Stimulated activated CD8-positive, alpha-beta memory T cell treated with anti-CD3 and anti-CD28 coated beads, Interleukin-7, amount 100 ng/mL, for 48 hours (primary cell): ENCODE results near the gene RNF217.

Experiments used
- DNase-seq, 2 donors: peaks; one replicate each; pipeline ENCODE4 v3.0.0-alpha.2; 2020; ENCODE audit warnings: low read depth in 1 of 2; ENCODE audit errors: extremely low read depth in 1 of 2

The RNF217 gene

DNA sequence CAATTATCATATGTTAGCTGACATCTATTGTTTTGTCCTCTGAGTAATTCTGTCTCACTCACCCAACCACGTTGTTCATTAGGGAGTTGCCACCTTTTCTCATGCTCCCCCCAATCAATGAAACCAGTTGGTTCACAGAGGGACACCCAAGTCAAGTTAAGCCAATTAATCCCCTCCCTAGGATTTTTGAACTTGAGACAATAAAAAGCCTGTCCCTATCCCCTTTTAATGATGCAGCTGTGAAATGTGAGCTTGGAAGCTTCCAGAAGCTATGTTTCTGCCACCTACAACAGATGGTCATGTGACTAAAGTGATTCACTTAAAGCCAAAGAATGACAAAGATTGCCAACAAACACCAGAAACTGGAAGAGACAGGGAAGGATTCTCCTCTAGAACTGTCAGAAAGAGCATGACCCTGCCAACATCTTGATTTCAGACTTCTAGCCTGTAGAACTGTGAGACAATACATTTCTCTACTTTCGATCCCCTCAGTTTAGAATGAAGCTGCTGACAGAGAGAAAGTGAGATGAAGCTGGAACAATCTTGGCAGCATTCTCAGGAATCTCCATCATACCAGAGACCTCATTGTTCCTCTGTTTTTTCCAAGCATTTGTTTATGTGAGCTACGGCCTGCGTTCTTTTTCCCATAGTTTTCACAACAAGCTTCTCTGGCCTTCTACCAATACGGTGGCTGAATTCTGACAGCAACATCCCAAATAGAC is 133.5 kb downstream of the RNF217 start:
- DNase-seq, result no peak

DNA sequence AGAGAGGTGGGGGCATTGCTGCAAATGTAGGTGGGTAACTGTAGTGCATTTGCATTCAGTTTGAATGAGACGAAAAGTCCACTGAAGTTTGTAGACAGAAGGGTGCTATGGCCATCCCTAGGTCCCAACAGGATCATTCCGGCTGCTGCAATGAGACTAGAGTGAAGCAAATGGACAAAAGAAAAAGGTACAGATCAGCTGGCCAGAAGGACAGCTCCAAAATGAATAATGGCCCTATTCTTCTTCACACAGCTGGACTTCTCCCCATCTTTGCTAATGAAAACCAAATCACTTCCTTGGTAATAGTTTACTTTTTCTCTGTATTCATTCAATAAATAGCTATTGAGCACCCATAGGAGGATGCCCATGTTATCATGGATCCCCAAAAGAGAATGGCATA is 134.9 kb downstream of the RNF217 start:
- no peak for DNase-seq

DNA sequence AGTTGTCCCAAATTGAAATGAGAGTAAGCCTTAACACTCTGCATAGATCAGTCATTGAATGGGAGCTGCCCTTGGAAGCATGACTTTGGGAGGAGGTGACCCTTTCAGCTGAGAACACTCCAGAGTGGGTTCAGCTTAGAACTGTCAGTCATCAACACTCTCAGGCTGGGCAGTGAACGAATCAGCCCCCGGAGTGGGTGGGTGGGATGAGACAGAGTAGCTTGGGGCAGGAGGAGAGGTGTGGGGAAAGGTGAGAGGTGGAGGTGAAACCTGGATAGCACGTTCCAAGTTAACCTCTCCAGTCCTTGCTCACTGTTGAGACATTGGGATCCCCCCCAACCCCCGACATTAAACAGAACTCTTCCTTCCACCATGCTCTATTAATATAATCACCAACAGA is 136.0 kb downstream of the RNF217 start:
- no peak for DNase-seq

DNA sequence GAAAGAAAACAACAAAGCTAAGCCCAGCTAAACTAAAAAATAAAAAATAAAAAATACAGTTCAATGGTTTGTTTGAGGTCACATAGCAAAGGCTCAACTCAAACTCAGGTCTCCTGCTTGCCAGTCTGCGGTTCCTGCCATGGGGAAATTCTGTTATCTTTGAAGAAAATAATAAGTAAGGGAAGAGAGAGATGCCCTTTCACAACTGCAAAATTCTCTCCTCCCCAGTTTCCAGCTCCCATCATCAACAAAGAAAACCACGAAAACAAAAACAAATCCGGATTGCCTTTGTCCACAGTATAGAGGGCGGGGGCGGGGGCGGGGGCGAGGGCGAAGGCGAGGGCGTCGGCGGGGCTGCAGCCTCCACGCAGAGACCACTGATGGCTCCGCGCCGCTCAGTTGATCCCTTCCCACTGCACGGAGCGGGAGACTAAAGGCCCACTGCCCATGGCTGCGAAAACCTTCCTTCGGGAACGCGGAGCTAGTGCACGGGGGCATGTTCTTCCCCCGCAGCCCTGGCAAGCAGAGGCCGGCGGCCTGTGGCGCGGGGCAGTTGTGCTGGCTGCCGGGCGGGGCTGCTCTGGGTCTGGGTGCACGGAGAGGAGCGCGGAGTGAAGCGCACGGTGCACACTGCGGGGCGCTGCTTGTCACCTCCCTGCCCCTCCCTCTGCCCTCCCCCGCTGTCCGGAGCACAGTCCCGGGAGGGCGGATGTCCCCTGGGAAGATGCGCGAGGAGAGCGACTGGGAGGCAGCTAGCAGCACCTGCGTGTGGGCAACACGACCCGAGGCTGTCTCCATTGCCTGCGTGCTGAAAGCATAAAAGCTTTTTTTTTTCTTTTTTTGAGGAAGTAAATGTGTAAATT is 137.2 kb downstream of the RNF217 start:
- DNase-seq, result no peak

DNA sequence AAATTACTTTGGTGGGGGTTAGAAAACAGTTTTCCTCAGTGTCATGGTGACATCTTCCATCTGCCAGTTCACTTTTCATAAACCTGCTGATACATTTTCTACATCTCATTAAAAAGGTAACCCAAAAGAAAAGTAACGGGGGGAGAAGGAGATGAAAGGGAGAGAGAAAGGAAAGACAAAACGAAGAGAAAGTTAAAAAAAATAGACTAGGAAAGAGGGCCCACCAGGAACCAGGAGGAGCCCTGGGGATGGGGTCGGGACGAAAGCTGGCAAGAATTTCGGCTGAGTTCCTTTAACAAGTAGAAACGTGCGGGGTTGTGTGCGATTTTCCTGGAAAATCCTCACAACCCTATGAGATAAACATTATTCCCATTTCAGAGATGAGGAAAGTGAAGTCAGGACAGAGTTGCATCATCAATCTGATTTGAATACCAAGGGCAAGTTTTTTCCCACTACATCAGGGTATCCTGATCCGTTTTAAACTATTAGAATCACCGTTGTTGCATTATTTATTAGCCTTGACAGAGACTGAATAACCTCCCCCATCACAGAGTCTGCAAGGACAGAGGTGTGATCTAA is 137.9 kb downstream of the RNF217 start:
- DNase-seq, result no peak

DNA sequence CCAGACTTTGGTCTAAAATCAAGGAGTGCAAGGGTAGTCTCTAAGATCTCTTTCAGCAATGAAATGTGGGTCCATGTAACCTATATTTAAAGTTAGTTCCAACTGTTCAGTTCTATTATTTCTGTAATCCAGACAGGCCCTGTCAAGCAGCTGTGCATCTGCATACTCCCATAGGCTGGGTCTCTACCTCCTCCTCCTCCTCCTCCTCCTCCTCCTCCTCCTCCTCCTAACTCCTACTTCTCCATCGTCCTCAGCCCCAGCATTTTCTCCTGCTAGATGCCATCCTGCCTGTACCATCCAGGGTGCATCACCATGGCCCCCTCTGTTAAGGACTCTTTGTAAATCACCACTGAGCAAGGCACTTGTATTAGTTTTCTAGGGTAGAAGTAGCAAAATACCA is 138.9 kb downstream of the RNF217 start:
- no peak for DNase-seq

DNA sequence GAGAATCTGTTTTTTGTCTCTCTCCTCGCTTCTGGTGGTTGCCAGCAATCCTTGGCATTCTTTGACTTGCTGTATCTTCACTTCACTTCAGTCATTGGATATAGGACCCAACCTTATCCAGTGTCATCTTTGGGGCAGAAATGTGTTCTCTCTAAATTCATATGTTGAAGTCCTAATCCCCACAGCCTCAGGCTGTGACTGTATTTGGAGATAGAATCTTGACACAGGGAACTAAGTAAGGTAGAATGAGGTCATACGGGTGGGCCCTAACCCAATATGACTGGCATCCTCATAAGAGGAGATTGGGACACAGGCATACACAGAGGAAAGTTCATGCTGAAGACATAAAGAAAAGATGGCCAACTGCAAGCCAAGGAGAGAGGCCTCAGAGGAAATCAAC is 139.4 kb downstream of the RNF217 start:
- DNase-seq, result no peak

DNA sequence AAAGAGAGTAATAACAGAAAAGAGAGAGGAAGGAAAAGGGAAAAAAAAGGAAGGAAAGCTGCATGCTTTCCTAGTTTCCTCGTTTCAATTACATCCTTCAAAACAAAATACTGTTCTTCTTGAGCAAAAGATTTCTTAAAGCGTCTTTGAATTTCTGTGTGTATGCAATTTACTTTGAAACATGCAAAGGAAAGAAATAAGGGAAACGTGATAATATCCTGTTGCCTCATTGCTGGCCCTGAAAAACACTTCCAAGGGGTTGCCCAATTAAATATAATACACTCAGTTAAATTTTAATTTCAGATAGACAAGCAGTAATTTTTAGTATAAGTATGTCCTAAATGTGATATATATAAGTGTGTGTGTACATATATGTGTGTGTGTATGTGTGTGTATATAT is 140.2 kb downstream of the RNF217 start:
- no peak for DNase-seq

DNA sequence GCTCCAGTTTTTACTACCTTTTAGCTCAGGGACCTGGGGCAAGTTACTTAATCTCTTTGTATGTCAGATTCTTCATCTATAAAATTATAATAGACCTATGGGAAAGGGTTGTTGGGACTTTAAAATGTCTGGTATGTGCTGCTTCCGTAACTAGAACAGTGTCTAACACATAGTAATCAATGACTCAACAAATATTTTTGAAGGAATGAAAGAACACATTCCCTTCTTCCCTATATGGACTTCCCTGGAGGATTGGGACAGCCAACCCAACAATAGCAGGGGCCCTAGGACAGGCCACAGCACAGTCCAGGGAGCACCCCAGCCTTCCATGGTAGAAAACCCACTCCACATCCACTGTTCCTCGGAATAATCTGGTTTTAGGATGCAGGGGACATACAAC is 140.7 kb downstream of the RNF217 start:
- no peak for DNase-seq

DNA sequence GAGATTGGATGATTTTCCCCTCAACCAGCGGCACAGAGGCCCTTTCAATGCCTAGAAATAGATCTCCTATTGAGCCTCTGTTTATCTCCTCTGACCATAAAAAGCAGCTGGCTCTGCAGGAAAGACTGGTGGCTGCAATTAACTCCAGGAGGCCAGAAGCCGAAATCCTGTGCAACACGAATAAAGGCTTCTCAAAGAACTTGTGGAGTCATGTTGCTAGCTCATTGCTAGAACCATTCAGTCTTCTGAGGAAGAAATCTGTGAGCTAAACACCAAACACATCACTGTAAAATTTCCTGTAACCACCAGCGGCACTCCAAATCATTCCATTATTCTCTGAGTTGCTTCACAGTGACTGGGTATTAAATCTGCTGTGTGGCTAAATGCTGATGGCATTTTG is 142.2 kb downstream of the RNF217 start:
- no peak for DNase-seq

DNA sequence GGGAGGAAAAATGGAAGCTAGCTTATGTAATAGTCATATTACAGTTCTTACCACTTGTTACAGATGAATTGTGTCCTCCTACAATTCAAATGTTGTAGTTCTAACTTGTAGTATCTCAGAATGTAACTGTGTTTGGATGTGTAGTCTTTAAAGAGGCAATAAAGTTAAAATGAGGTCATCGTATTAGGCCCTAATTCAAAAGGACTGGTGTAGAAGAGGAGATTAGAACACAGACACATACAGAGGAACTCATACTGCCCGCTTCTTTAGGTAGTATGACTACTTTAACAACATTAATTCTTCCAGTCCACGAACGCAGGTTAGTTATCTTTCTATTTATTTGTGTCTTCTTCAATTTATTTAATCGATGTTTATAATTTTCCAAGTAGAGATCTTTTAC is 144.8 kb downstream of the RNF217 start:
- DNase-seq, result no peak

DNA sequence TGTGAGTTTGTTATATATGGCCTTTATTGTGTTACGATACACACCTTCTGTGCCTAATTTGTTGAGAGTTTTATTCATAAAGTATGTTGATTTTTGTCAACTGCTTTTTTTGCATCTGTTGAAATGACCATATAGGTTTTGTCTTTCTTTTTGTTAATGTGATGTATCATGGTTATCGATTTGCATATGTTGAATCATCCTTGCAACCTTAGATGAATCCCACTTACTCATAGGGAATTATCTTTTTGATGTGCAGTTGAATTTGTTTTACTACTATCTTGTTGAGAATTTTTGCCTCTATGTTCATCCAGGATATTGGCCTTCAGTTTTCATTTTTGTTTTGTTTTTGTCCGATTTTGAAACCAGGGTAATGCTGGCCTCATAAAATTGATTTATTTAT is 145.7 kb downstream of the RNF217 start:
- DNase-seq, result no peak

DNA sequence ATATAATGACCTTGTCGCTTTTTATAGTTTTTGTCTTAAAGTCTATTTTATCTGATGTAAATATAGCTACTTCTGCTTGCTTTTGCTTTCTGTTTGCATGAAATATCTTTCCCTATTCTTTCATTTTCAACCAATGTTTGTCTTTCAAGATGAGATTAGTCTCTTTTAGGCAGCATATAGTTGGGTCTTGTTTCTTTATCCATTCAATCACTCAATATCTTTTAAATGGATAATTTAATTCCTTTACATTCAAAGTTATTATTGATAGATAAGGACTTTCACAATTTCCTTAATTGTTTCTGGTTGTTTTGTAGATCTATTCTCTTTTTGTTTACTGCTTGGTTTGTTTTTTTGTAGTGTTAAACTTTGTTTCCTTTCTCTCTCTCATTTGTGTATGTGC is 147.8 kb downstream of the RNF217 start:
- no peak for DNase-seq

DNA sequence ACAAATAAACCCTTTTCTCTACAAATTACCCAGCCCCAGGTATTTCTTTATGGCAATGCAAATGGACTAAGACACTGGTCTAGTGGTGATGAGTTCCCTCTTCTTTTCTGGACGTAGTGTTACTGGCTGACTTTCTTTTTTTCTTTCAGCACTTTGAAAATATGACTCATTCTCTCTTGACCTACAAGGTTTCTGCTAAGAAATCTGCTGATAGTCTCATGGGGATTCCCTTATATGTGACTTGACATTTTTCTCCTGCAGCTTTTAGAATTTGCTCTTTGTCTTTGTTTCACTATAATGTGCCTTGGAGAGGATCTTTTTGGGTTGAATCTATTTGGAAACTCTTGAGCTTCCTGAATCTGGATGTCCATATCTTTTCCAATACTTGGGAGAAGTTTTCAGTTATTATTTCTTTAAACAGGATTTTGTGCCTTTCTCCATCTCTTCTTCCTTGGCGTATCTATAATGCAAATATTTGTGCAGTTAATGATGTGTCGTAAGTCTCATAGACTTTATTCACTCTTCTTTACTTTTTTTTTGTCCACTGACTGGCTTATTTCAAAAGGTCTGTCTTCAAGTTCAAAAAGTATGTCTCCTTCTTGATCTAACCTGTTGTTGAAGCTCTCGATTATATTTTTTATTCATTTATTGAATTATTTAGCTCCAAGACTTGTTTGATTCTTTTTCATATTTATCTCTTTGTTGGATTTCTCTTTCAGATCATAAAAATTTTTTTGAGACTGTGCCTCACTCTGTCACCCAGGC is 149.2 kb downstream of the RNF217 start:
- DNase-seq, result no peak

DNA sequence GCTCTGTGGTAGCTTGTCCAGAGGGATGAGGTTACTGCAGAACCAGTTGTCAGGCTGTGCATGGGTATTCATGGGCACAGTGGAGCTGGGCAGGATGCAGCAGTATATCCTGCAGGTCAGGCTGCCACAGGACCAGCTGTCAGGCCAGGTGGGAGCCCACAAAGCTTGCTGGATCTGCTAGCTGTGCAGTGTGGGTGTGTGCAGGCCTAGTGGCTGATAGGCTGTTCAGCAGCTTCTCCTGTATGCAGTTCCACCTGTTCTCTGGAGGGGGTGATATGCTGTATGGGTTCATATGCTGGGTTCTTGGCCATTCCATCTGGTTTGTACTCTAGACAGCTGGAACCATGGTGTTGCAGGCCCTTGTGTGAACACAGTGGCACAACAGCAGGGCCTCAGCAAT is 150.7 kb downstream of the RNF217 start:
- DNase-seq, result no peak

DNA sequence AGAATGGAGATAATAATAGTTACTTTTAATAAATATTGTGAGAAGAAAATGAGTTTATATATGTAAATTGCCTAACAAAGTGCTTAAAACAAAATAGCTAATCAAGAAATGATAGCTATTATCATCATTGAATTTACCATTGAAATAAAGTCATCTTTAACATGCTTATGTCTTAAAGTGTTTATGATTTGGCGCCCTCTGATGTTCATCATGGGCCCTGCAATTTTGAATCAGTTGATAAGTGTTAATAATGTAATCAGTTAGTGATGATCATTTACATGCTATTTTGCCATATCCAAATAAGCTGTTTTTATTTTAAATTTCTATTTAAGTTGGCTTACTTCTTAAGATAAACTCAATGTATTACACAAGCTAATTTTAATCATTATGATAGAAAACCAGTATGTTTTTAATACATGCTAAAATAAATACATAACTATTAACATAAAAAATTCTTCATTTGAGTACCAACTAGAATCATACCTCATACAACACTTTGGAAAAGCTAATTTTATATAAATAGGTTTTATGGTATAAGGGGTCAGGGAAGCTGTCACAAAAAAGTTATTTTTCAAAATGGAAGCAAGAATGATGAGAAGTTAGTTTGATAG is 152.1 kb downstream of the RNF217 start:
- peak in 1 of 2 donors; percentile 4 for DNase-seq

DNA sequence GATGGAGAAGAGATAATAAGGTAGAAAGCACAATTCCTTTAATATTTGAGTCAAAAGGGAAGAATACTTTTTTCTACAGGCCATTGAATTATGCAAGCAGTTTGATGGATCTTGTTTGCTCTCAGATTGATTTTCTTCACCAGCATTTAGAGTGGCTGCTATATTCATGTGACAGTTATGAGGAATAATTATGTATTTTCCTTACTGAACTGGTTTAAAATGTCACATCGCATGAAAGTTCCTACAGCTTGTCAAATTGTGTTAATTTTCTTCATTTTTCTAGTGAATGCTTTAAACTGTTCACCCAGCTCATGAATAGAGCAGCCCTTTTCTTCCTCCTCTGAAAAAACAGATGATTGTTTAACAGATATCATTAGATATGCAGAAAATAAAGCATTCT is 153.9 kb downstream of the RNF217 start:
- no peak for DNase-seq

DNA sequence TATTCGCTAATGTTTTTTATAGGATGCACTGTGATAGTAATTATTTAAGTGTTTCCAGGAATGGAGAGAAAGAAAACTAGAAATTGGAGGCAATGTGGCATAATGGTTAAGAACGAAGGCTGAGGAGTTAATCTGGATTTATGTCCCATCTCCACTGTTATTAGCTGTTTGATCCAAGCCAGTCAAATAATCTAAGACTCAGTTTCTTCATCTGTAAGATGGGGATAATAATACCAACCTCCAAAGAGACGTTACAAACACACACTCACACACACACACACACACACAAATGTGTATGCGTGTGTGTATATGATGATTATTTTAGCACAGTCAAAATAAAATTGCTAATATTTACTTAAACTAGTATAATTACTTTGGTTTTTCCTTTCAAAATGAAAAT is 154.5 kb downstream of the RNF217 start:
- DNase-seq, result no peak

DNA sequence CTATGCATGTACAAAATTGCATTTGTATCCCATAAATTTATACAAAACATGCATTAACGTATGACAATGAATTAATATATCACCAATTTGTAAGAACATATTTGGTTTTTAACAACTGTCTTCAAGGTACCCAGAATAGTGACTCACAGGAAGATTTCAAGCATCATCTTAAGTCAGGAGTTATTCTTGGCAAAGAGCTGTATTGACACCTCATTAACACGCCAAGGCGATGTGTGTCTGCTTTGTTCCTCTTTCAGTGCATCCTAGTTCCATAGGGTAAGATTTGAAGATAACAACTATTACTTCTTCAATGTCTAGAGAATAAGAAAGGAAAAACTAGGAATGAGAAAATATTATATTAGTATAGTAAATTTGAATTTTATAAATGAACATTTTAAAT is 155.6 kb downstream of the RNF217 start:
- no peak for DNase-seq

DNA sequence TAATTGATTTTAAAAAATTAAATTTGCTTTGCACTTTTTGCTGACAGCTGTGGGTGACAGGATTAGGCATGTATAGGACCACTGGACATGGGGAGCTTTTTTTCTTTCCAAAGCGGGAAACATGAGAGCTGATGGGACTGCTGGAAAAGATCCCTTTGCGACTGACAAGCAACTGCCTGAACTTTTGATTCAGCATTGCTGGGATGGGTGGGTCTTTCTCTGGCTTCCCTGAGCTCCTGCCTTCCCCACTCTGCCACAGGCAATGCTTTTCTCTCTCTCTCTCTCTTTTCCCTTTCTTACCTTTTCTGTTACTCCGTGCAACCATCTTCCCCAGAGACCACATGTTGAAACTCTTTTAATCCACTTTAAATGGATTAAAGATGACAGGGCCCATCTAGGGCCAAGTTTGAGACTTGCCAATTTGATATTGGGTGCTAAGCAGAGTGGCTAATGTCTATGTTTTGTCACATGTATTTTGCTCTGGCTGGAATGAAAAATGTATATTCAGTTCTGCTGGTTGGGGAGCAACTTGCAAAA is 157.9 kb downstream of the RNF217 start:
- no peak for DNase-seq

DNA sequence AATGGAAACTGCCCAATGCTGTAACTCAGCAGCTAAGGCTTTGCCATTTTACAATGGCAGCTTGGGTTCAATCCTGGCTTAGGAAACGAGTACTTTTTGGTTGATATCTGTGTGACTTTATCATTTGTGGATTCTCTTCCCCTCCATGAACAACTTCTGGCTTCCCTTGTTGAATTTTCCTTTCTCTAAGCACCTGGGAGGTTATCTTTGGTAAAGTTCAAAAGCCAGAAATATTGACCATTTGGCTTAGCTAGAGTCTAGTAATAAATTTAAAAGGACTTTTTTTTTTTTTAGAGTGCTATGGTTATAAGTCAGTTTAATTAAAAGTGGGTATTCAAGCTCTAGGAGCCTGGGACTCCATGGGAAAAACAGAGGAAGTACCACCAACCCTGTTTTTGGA is 159.7 kb downstream of the RNF217 start:
- no peak for DNase-seq
